GM19025 (cell line): ENCODE results near the gene ATP6AP1.

Experiments used
- ATAC-seq: cut with Tn5 transposase; IDR thresholded peaks from one replicate; pipeline ENCODE4 v1.9.1; 2021; ENCODE audit warnings: mild to moderate bottlenecking, low read depth, moderate library complexity; ENCODE audit not compliant: unreplicated experiment

Gene ATP6AP1

GRCh38 chrX:154426916-154427770, 1.3 kb upstream of the ATP6AP1 start:
- ATAC-seq, result no peak

- ATAC-seq, result no peak
Observed at GRCh38 chrX:154429711-154430110, 1.2 kb downstream of the ATP6AP1 start.

GRCh38 chrX:154430479-154430878, 2.0 kb downstream of the ATP6AP1 start:
- no peak for ATAC-seq

- no peak for ATAC-seq
Observed at GRCh38 chrX:154430916-154431315, 2.4 kb downstream of the ATP6AP1 start.

DNA sequence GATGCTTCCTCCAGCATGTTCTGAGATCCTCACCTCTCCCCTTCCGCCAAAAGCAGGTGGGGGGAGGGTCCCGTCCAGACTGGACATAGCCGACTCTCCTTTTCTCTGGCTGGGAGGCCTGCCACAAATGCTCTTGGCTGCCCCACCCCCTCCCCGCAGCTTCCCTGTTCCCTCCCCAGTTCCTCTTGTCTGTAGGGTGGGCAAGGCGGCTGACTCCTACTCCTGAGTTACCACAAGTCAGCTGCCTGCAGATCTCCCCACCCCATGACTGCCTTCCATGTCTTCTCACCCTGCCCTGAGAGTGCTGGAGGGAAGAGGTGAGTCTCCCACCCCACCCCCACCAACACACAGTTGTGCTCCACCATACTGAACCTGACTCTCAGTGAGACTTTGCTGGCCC, 2.9 kb downstream of the ATP6AP1 start:
- no peak for ATAC-seq

DNA sequence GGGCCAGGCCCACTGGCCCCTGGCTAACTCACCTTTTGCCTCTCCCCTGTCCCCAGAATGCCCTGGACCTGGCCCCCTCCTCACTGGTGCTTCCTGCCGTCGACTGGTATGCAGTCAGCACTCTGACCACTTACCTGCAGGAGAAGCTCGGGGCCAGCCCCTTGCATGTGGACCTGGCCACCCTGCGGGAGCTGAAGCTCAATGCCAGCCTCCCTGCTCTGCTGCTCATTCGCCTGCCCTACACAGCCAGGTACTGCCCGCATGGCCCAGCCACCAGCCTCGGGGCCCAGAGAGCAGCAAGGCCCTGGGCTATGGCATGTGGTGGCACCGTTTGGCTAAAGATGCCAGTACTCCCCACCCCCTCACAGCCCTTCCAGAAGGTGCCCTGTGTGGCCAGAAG, 3.7 kb downstream of the ATP6AP1 start:
- ATAC-seq, result no peak

DNA sequence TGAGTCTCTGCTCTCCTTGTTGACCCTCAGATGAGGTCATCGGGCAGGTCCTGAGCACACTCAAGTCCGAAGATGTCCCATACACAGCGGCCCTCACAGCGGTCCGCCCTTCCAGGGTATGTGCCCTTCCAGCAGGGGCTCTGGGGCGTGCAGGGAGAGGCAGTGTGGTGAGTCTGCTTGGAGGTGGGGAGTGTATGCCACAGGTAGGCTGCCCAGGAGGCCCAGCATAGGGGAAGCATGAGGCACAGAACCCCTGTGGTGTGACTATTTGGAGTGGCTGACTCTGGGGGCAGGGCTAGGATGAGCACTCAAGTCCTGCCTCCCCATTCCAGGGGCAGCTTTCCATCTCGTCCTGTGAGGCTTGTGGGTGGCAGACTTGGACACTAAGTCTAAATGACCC, 5.1 kb downstream of the ATP6AP1 start:
- ATAC-seq, result no peak

GRCh38 chrX:154434394-154435168, 6.1 kb downstream of the ATP6AP1 start:
- ATAC-seq, result no peak

GRCh38 chrX:154435171-154435733, 6.8 kb downstream of the ATP6AP1 start:
- ATAC-seq, result no peak

GRCh38 chrX:154436374-154436982, 8.0 kb downstream of the ATP6AP1 start:
- ATAC-seq, result peak; percentile 42

DNA sequence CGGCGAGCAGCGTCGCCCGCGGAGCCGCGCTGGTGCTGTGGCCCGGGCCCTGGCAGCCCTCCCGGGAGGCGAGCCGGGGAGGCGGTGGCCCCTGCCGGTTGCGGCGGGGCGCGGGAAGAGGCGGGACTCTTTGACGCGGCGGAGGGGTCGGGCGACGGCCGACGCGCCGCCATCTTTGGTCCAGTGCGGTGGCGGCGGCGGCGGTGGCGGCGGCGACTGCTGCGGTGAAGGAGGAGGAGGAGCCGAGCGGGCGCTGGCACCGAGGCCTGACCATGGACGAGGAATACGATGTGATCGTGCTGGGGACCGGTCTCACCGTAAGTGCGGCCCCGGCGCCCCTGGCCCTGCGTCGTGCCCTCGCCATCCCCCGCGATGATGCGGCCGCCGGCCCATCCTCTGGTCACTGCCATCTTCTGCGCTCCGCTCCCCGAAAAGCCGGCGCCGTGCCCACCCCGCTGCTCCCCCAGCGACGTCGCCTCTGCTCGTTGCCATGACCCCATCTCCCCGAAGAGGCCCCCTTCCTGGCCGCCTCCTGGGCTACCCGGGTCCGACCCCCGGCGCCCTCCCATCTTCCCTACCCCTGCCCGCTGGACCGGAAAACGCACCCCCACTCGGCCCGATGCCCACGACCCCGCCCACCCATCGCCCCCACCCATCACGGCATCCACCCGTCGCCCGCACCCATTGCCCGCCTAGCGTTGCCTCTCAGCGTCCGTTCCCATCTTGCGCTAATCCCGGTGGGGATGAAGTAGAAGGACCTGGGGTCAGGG, 8.7 kb downstream of the ATP6AP1 start, which contains the start of gene GDI1:
TSS of gene GDI1 (plus strand) at position 172 of the 770 bp plus-strand sequence. CDS start at position 273, 101 bp downstream.
- peak; percentile 48 for ATAC-seq

GRCh38 chrX:154437971-154438893, 9.8 kb downstream of the ATP6AP1 start:
- no peak for ATAC-seq

GRCh38 chrX:154439841-154440240, 11.4 kb downstream of the ATP6AP1 start:
- no peak for ATAC-seq

DNA sequence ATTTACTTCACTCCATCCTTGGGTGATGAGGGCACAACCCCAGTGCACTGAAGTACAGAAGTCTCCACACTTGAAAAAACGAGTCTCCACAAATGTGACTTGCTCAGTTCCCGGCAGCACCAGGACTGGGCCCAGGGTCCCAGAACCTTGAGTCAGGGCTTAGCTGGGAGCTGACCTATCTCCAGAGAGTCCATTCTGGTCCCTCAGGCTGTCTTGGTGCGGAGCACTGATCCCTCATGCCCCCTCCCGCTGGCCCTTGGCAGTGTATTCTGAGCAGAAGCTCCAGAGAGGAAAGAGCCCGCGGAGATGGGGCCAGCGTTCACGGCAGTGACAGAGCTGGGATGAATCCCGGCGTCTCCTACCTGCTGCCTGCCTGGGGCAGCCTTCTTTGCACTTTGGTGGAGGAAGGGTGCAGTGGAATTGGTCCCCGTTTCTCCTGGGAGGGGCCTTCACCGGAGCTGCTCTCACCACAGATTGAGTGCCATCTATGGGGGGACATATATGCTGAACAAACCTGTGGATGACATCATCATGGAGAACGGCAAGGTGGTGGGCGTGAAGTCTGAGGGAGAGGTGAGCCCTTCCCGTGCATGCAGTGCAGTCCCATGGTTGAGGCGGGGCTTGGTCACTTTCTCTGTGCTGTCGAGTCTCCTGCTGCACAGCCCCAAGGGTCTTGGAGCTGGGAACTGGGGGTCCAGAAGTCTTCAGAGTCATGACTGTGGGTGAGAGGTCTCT, 12.3 kb downstream of the ATP6AP1 start:
- ATAC-seq, result no peak

DNA sequence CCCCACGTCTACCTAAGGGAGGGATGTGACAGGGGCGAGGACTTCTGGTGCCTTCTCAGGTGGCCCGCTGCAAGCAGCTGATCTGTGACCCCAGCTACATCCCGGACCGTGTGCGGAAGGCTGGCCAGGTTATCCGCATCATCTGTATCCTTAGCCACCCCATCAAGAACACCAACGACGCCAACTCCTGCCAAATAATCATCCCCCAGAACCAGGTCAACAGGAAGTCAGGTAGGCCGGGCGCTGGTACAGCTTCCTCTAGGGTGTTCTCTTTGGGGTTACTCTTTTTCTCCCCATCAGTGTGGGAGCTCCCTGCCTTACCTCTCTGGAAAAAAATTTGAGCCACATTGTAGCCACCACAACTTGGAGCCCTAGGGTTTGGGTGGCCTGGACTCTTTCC, 13.1 kb downstream of the ATP6AP1 start:
- no peak for ATAC-seq

DNA sequence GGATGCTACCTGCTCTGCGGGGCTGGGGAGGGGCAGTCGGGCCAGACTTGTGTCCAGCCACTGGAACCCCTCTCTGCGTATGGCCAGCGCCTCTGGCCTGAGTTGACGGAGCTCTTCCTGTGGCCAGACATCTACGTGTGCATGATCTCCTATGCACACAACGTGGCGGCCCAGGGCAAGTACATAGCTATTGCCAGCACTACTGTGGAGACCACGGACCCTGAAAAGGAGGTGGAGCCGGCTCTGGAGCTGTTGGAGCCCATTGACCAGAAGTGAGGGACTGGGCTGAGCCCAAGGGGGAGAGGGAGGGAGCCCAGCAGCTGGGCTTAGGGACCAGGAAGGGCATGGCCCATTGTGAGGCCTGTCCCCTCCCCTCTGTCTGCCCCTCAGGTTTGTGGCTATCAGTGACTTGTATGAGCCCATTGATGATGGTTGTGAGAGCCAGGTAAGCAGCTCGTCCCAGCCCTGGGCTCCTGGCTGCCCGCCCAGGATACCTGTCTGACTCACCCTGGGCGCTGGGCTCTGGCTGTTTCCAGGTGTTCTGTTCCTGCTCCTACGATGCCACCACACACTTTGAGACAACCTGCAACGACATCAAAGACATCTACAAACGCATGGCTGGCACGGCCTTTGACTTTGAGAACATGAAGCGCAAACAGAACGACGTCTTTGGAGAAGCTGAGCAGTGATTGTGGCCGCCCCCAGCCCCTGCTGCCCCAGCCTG, 13.7 kb downstream of the ATP6AP1 start:
- ATAC-seq, result no peak

- no peak for ATAC-seq
Observed at GRCh38 chrX:154443479-154443910, 15.0 kb downstream of the ATP6AP1 start.
